HepG2 (cell line): ENCODE data around the gene MYLK. TPM values are rescaled to one million over a fixed set of nuclear protein-coding genes. Genes with fewer than 3 reads are reported as not detected.
A peak's percentile ranks its signal among the peaks of the same experiment; 100 is the strongest.

Experiments used
- GTF3A ChIP-seq: sonication (generic); formaldehyde crosslinking; conservative IDR thresholded peaks from 2 replicates; pipeline ENCODE4 v1.4.0; 2020; ENCODE audit warnings: mild to moderate bottlenecking, missing genetic modification reagents
- HNF4G ChIP-seq, 2 experiments: sonication (generic) in 1 of 2; formaldehyde crosslinking in 1 of 2; IDR thresholded peaks; 2 replicates each; pipeline versions ENCODE4 v1.4.0 to v1.6.1; 2011 to 2020; ENCODE audit warnings: borderline replicate concordance in 2 of 2, low read depth in 2 of 2, mild to moderate bottlenecking in 2 of 2, low read length in 1 of 2, missing genetic modification reagents in 1 of 2, moderate library complexity in 1 of 2
- JDP2 ChIP-seq: sonication (generic); formaldehyde crosslinking; IDR thresholded peaks from 2 replicates; pipeline ENCODE4 v1.8.1; 2022; ENCODE audit warnings: missing genetic modification reagents, borderline replicate concordance
- KDM6A ChIP-seq: IDR thresholded peaks from 2 replicates; pipeline ENCODE4 v1.6.1; 2016; ENCODE audit warnings: low read depth
- ZFP82 ChIP-seq: sonication (generic); formaldehyde crosslinking; IDR thresholded peaks from 2 replicates; pipeline ENCODE4 v1.5.1; 2020; ENCODE audit warnings: mild to moderate bottlenecking, missing genetic modification reagents, borderline replicate concordance
- ZNF282 ChIP-seq: fragments of 450-650 bp; IDR thresholded peaks from 2 replicates; pipeline ENCODE4 v1.6.1; 2018; ENCODE audit not compliant: partially characterized antibody
- polyA plus RNA-seq, 8 experiments: library from polyadenylated mRNA; depleted of rRNA in 3 of 8; stranded (reverse) in 7 of 8; unstranded in 1 of 8; fragments of >200 nt; fragmentation: Illumina TruSeq in 4 of 8; extraction: Trizol in 4 of 8; gene quantifications; 2 replicates each; pipeline versions ENCODE4 v1.2.1 to v1.2.3, GENCODE V29; 2011 to 2016; ENCODE audit warnings: low read depth in 4 of 8, missing spikeins in 1 of 8, mixed read lengths in 1 of 8; ENCODE audit not compliant: insufficient read depth in 1 of 8
- total RNA-seq, 5 experiments: library from RNA; depleted of rRNA; stranded (reverse); fragments of >200 nt; fragmentation: Illumina TruSeq; extraction: Trizol; gene quantifications; 2 replicates each; pipeline ENCODE4 v1.2.3, GENCODE V29; 2016; ENCODE audit warnings: low read depth in 1 of 5
- TF ChIP-seq, protein P1 (sequence below): sonication (generic); formaldehyde crosslinking; IDR thresholded peaks from 2 replicates; pipeline ENCODE4 v1.5.0; 2020; ENCODE audit warnings: mild to moderate bottlenecking, missing genetic modification reagents, borderline replicate concordance
- TF ChIP-seq, protein P2 (sequence below): IDR thresholded peaks from 2 replicates; pipeline ENCODE4 v1.6.1; 2016; ENCODE audit warnings: low read depth
- TF ChIP-seq, protein P3 (sequence below): sonication (generic); formaldehyde crosslinking; IDR thresholded peaks from 2 replicates; pipeline ENCODE4 v1.4.0; 2020; ENCODE audit warnings: mild to moderate bottlenecking, missing genetic modification reagents
- TF ChIP-seq, protein P4 (sequence below): sonication (generic); formaldehyde crosslinking; IDR thresholded peaks from 2 replicates; pipeline ENCODE4; 2020; ENCODE audit warnings: missing genetic modification reagents, mild to moderate bottlenecking, borderline replicate concordance

The MYLK gene
- total and polyA plus RNA-seq, 2 of the 13 experiments (the other 11 are each of a cell fraction or from before 2014, with no cell fraction given), result 10.6 to 34.9 TPM

DNA sequence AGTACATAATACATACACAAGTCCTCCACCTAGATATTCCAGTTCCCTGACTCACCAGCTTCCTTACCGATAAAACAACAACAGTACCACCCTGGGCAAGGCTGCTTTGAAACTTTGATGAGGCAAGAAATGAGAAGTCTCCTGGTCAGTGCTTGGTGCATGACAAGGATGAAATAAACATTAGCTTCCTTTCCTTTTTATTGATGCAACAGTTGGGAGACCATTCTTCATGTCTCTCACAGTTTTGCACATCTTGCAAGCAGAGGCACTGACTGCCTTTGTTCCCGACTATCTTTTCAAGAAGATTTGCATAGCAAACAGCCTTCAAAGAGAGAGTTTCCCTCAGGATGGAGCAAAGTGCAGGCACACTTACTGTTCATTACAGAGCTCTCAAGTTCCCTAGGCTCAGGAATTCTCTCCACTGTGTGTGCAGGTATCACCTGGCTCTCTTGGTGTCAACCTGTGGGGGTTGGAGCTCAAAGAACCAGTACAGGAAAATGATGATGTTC lies 65.2 kb downstream of the MYLK start (continued):
- TF ChIP-seq, protein P1, sequence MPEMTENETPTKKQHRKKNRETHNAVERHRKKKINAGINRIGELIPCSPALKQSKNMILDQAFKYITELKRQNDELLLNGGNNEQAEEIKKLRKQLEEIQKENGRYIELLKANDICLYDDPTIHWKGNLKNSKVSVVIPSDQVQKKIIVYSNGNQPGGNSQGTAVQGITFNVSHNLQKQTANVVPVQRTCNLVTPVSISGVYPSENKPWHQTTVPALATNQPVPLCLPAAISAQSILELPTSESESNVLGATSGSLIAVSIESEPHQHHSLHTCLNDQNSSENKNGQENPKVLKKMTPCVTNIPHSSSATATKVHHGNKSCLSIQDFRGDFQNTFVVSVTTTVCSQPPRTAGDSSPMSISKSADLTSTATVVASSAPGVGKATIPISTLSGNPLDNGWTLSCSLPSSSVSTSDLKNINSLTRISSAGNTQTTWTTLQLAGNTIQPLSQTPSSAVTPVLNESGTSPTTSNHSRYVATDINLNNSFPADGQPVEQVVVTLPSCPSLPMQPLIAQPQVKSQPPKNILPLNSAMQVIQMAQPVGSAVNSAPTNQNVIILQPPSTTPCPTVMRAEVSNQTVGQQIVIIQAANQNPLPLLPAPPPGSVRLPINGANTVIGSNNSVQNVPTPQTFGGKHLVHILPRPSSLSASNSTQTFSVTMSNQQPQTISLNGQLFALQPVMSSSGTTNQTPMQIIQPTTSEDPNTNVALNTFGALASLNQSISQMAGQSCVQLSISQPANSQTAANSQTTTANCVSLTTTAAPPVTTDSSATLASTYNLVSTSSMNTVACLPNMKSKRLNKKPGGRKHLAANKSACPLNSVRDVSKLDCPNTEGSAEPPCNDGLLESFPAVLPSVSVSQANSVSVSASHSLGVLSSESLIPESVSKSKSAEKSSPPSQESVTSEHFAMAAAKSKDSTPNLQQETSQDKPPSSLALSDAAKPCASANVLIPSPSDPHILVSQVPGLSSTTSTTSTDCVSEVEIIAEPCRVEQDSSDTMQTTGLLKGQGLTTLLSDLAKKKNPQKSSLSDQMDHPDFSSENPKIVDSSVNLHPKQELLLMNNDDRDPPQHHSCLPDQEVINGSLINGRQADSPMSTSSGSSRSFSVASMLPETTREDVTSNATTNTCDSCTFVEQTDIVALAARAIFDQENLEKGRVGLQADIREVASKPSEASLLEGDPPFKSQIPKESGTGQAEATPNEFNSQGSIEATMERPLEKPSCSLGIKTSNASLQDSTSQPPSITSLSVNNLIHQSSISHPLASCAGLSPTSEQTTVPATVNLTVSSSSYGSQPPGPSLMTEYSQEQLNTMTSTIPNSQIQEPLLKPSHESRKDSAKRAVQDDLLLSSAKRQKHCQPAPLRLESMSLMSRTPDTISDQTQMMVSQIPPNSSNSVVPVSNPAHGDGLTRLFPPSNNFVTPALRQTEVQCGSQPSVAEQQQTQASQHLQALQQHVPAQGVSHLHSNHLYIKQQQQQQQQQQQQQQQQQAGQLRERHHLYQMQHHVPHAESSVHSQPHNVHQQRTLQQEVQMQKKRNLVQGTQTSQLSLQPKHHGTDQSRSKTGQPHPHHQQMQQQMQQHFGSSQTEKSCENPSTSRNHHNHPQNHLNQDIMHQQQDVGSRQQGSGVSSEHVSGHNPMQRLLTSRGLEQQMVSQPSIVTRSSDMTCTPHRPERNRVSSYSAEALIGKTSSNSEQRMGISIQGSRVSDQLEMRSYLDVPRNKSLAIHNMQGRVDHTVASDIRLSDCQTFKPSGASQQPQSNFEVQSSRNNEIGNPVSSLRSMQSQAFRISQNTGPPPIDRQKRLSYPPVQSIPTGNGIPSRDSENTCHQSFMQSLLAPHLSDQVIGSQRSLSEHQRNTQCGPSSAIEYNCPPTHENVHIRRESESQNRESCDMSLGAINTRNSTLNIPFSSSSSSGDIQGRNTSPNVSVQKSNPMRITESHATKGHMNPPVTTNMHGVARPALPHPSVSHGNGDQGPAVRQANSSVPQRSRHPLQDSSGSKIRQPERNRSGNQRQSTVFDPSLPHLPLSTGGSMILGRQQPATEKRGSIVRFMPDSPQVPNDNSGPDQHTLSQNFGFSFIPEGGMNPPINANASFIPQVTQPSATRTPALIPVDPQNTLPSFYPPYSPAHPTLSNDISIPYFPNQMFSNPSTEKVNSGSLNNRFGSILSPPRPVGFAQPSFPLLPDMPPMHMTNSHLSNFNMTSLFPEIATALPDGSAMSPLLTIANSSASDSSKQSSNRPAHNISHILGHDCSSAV (CRISPR knock-in tag), result no peak
- TF ChIP-seq, protein P2, sequence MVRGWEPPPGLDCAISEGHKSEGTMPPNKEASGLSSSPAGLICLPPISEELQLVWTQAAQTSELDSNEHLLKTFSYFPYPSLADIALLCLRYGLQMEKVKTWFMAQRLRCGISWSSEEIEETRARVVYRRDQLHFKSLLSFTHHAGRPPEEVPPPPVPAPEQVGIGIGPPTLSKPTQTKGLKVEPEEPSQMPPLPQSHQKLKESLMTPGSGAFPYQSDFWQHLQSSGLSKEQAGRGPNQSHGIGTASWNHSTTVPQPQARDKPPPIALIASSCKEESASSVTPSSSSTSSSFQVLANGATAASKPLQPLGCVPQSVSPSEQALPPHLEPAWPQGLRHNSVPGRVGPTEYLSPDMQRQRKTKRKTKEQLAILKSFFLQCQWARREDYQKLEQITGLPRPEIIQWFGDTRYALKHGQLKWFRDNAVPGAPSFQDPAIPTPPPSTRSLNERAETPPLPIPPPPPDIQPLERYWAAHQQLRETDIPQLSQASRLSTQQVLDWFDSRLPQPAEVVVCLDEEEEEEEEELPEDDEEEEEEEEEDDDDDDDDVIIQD (CRISPR knock-in tag), result no peak
- TF ChIP-seq GTF3A (no peak), KDM6A (CRISPR knock-in tag) (peak; percentile 66), HNF4G (IDR thresholded peaks at IDR 0.05; ENCODE audit: borderline replicate concordance, low read depth, low read length) (peak; percentile 60; the same call in 1 of the 2 replicates), HNF4G (CRISPR knock-in tag; IDR thresholded peaks at IDR 0.05; ENCODE audit: borderline replicate concordance, low read depth) (peak; percentile 42; the same call in 1 of the 2 replicates), ZFP82 (CRISPR knock-in tag) (no peak), JDP2 (CRISPR knock-in tag) (no peak), ZNF282 (no peak)
- TF ChIP-seq, protein P3, sequence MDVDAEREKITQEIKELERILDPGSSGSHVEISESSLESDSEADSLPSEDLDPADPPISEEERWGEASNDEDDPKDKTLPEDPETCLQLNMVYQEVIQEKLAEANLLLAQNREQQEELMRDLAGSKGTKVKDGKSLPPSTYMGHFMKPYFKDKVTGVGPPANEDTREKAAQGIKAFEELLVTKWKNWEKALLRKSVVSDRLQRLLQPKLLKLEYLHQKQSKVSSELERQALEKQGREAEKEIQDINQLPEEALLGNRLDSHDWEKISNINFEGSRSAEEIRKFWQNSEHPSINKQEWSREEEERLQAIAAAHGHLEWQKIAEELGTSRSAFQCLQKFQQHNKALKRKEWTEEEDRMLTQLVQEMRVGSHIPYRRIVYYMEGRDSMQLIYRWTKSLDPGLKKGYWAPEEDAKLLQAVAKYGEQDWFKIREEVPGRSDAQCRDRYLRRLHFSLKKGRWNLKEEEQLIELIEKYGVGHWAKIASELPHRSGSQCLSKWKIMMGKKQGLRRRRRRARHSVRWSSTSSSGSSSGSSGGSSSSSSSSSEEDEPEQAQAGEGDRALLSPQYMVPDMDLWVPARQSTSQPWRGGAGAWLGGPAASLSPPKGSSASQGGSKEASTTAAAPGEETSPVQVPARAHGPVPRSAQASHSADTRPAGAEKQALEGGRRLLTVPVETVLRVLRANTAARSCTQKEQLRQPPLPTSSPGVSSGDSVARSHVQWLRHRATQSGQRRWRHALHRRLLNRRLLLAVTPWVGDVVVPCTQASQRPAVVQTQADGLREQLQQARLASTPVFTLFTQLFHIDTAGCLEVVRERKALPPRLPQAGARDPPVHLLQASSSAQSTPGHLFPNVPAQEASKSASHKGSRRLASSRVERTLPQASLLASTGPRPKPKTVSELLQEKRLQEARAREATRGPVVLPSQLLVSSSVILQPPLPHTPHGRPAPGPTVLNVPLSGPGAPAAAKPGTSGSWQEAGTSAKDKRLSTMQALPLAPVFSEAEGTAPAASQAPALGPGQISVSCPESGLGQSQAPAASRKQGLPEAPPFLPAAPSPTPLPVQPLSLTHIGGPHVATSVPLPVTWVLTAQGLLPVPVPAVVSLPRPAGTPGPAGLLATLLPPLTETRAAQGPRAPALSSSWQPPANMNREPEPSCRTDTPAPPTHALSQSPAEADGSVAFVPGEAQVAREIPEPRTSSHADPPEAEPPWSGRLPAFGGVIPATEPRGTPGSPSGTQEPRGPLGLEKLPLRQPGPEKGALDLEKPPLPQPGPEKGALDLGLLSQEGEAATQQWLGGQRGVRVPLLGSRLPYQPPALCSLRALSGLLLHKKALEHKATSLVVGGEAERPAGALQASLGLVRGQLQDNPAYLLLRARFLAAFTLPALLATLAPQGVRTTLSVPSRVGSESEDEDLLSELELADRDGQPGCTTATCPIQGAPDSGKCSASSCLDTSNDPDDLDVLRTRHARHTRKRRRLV (CRISPR knock-in tag), result no peak
- TF ChIP-seq, protein P4, sequence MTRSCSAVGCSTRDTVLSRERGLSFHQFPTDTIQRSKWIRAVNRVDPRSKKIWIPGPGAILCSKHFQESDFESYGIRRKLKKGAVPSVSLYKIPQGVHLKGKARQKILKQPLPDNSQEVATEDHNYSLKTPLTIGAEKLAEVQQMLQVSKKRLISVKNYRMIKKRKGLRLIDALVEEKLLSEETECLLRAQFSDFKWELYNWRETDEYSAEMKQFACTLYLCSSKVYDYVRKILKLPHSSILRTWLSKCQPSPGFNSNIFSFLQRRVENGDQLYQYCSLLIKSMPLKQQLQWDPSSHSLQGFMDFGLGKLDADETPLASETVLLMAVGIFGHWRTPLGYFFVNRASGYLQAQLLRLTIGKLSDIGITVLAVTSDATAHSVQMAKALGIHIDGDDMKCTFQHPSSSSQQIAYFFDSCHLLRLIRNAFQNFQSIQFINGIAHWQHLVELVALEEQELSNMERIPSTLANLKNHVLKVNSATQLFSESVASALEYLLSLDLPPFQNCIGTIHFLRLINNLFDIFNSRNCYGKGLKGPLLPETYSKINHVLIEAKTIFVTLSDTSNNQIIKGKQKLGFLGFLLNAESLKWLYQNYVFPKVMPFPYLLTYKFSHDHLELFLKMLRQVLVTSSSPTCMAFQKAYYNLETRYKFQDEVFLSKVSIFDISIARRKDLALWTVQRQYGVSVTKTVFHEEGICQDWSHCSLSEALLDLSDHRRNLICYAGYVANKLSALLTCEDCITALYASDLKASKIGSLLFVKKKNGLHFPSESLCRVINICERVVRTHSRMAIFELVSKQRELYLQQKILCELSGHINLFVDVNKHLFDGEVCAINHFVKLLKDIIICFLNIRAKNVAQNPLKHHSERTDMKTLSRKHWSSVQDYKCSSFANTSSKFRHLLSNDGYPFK, result no peak
